Ovary (tissue), 3 donors: ENCODE data around the gene TNFRSF1B.

Source experiments
- EP300 ChIP-seq: sonication (generic); formaldehyde crosslinking; IDR thresholded peaks from one replicate; pipeline ENCODE4 v1.6.1; 2017; ENCODE audit warnings: antibody characterized with exemption
- POLR2A ChIP-seq: fragments of 450-650 bp; IDR thresholded peaks from one replicate; pipeline ENCODE4 v1.6.1; 2017; ENCODE audit warnings: antibody characterized with exemption, mild to moderate bottlenecking, moderate library complexity
- TF ChIP-seq, protein P1 (sequence below), 3 donors: fragments of 450-650 bp in 2 of 3; fragments of 200-600 bp in 1 of 3; IDR thresholded peaks; one replicate each; pipeline versions ENCODE4 v1.5.1 to v1.8.0; 2016 to 2022; ENCODE audit warnings: antibody characterized with exemption in 3 of 3, mild to moderate bottlenecking in 1 of 3
- donor health status: DM: no; HTN: no; CAD: no.

DNA sequence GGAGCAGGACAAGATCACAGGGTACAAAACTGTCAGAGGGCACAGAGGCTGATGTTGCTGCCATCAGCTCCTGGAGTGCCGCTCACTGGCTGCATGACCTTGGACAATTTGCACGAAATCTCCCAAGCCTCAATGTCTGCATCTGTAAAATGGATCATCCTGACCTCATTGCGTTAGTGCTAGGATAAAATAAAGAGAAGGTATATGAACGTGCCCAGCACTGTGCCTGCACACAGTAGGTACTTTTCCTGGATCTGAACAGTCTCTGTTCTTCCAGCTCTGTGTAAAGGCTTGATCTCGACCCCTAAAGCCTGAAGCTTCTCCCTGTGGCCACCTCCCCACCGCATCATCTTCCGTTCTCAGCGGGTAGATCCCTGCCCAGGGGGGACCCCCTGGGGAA lies 12.9 kb downstream of the TNFRSF1B start:
- TF ChIP-seq, protein P1, sequence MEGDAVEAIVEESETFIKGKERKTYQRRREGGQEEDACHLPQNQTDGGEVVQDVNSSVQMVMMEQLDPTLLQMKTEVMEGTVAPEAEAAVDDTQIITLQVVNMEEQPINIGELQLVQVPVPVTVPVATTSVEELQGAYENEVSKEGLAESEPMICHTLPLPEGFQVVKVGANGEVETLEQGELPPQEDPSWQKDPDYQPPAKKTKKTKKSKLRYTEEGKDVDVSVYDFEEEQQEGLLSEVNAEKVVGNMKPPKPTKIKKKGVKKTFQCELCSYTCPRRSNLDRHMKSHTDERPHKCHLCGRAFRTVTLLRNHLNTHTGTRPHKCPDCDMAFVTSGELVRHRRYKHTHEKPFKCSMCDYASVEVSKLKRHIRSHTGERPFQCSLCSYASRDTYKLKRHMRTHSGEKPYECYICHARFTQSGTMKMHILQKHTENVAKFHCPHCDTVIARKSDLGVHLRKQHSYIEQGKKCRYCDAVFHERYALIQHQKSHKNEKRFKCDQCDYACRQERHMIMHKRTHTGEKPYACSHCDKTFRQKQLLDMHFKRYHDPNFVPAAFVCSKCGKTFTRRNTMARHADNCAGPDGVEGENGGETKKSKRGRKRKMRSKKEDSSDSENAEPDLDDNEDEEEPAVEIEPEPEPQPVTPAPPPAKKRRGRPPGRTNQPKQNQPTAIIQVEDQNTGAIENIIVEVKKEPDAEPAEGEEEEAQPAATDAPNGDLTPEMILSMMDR (IDR thresholded peaks at IDR 0.05), result no peak
- TF ChIP-seq POLR2A, result no peak
- TF ChIP-seq EP300, result no peak
